Endothelial cell of umbilical vein (primary cell): ENCODE data around the gene TNFSF4. TPM values are rescaled to one million over a fixed set of nuclear protein-coding genes. Genes with fewer than 3 reads are reported as not detected.

Source experiments
- BruUV-seq: library from RNA; stranded (reverse); fragments of 400-500 nt; replicated peaks from 2 replicates; lab custom pipeline; 2021; lab: Mats Ljungman, UMichigan
- CTCF ChIA-PET: fragments of 300-600, 350-600 bp; sonication (Branson Sonifier 250); formaldehyde crosslinking; loops from one replicate; lab custom pipeline; 2021; ENCODE audit warnings: antibody characterized with exemption, inconsistent platforms; lab: Charles Lee
- POLR2A ChIA-PET: fragments of 300-600, 350-600 bp; sonication (Branson Sonifier 250); formaldehyde crosslinking; loops from one replicate; lab custom pipeline; 2021; ENCODE audit warnings: antibody characterized with exemption, inconsistent platforms; lab: Charles Lee
- DNase-seq: peaks from one replicate; pipeline ENCODE4 v3.0.0-alpha.2; 2011; ENCODE audit warnings: low read depth, low spot score
- FAIRE-seq: peaks from 2 replicates; lab custom pipeline; 2011; peaks lifted over from hg19 to GRCh38; lab: Jason Lieb, UNC
- H2AFZ ChIP-seq: 2 replicates; pipeline ENCODE4 v1.6.0; 2012; ENCODE audit warnings: low read depth, low read length, control low read depth, inconsistent platforms
- H3K27ac ChIP-seq: 2 replicates; pipeline ENCODE4 v1.5.1; 2011; ENCODE audit warnings: low read depth, mild to moderate bottlenecking, control low read depth, low read length, moderate library complexity; ENCODE audit not compliant: insufficient read depth
- H3K27me3 ChIP-seq, 2 experiments: 2 replicates each; pipeline versions ENCODE4 v1.6.0 to v1.6.1; 2011; ENCODE audit warnings: low read length in 2 of 2, mixed read lengths in 1 of 2; ENCODE audit not compliant: control insufficient read depth in 2 of 2, insufficient read depth in 2 of 2
- H3K36me3 ChIP-seq, 2 experiments: 2 replicates in 1 of 2; 3 replicates in 1 of 2; pipeline ENCODE4 v1.5.1; 2011; ENCODE audit warnings: low read length in 2 of 2, mild to moderate bottlenecking in 1 of 2, moderate library complexity in 1 of 2; ENCODE audit not compliant: control insufficient read depth in 2 of 2, insufficient read depth in 2 of 2; ENCODE audit errors: extremely low read depth in 1 of 2
- H3K4me1 ChIP-seq: 3 replicates; pipeline ENCODE4 v1.5.1; 2011; ENCODE audit warnings: mild to moderate bottlenecking, low read length; ENCODE audit not compliant: control insufficient read depth, insufficient read depth; ENCODE audit errors: extremely low read depth
- H3K4me2 ChIP-seq: 2 replicates; pipeline ENCODE4 v1.6.1; 2011; ENCODE audit warnings: low read length, control low read depth, mixed read lengths; ENCODE audit not compliant: insufficient read depth
- H3K4me3 ChIP-seq, 3 experiments: fragments of 200-600 bp in 1 of 3; sonication (generic), shearing (Covaris generic) in 1 of 3; replicated peaks in 1 of 3; 2 replicates each; pipeline ENCODE4 v1.5.1; 2011 to 2016; ENCODE audit warnings: control low read depth in 3 of 3, low read length in 3 of 3, mild to moderate bottlenecking in 2 of 3, inconsistent platforms in 1 of 3, low read depth in 1 of 3, moderate library complexity in 1 of 3; ENCODE audit not compliant: insufficient read depth in 1 of 3
- H3K79me2 ChIP-seq: 2 replicates; pipeline ENCODE4 v1.6.0; 2012; ENCODE audit warnings: low read length, inconsistent platforms; ENCODE audit not compliant: control insufficient read depth, insufficient read depth
- H3K9ac ChIP-seq: replicated peaks from 2 replicates; pipeline ENCODE3; 2011; ENCODE audit warnings: low read length, control low read depth; ENCODE audit not compliant: insufficient read depth; ENCODE audit errors: extremely low read depth
- H3K9me1 ChIP-seq: replicated peaks from 3 replicates; pipeline ENCODE4 v1.6.0; 2011; ENCODE audit warnings: mild to moderate bottlenecking, low read length; ENCODE audit not compliant: control insufficient read depth, insufficient read depth; ENCODE audit errors: extremely low read depth
- H3K9me3 ChIP-seq: replicated peaks from 2 replicates; pipeline ENCODE4 v1.5.1; 2012; ENCODE audit warnings: low read length, inconsistent platforms; ENCODE audit not compliant: control insufficient read depth, insufficient read depth
- H4K20me1 ChIP-seq: replicated peaks from 2 replicates; pipeline ENCODE3; 2011; ENCODE audit warnings: mild to moderate bottlenecking, low read length; ENCODE audit not compliant: control insufficient read depth, insufficient read depth; ENCODE audit errors: extremely low read depth
- CTCF ChIP-seq, 2 donors: IDR thresholded peaks; 1 replicate in 1 of 2; 2 replicates in 1 of 2; pipeline ENCODE4 v1.5.1; 2011; ENCODE audit warnings: low read length in 2 of 2, mild to moderate bottlenecking in 2 of 2, moderate library complexity in 2 of 2, control low read depth in 1 of 2, inconsistent platforms in 1 of 2, low read depth in 1 of 2; ENCODE audit not compliant: insufficient read depth in 1 of 2; ENCODE audit errors: extremely low read depth in 1 of 2
- EZH2 ChIP-seq: IDR thresholded peaks from 2 replicates; pipeline ENCODE4 v1.6.1; 2012; ENCODE audit warnings: borderline replicate concordance, low read depth, mild to moderate bottlenecking, moderate library complexity, low read length, inconsistent platforms; ENCODE audit not compliant: severe bottlenecking
- FOS ChIP-seq: IDR thresholded peaks from 2 replicates; pipeline ENCODE4 v1.6.1; 2011; ENCODE audit warnings: mild to moderate bottlenecking, low read length, moderate library complexity, borderline replicate concordance; ENCODE audit not compliant: insufficient read depth
- GATA2 ChIP-seq: IDR thresholded peaks from 2 replicates; pipeline ENCODE4 v1.7.0; 2011; ENCODE audit warnings: low read depth, mild to moderate bottlenecking, moderate library complexity, mixed read lengths, low read length; ENCODE audit not compliant: insufficient read length, insufficient read depth
- JUN ChIP-seq: IDR thresholded peaks from 2 replicates; pipeline ENCODE4 v1.6.1; 2011; ENCODE audit warnings: borderline replicate concordance, low read depth; ENCODE audit not compliant: insufficient read length, insufficient read depth
- MAX ChIP-seq: IDR thresholded peaks from 2 replicates; pipeline ENCODE4 v1.6.1; 2011; ENCODE audit not compliant: insufficient read depth, insufficient read length
- MYC ChIP-seq: IDR thresholded peaks from one replicate; pipeline ENCODE4 v1.6.1; 2011; ENCODE audit warnings: mild to moderate bottlenecking, low read depth, low read length
- POLR2A ChIP-seq: IDR thresholded peaks from 2 replicates; pipeline ENCODE4 v1.6.1; 2012; ENCODE audit warnings: low read depth, mild to moderate bottlenecking, control low read depth, low read length
- POLR2AphosphoS5 ChIP-seq: IDR thresholded peaks from 2 replicates; pipeline ENCODE4 v1.6.1; 2012; ENCODE audit warnings: low read depth, mild to moderate bottlenecking, control low read depth, low read length, moderate library complexity; ENCODE audit not compliant: insufficient read depth
- dilution Hi-C: fragments of 300-500 bp; cut with MboI; formaldehyde crosslinking; loops from one replicate; pipeline ENCODE4 v1.15.0; 2019; ENCODE audit warnings: low sequenced_read_pairs; ENCODE audit not compliant: extremely low pct_ligation_motif_present
- intact Hi-C: fragments of 100-400 bp; cut with micrococcal nuclease; formaldehyde crosslinking; loops from one replicate; pipeline ENCODE4 v1.10.0; 2022
- polyA plus RNA-seq, 4 experiments: library from polyadenylated mRNA; depleted of rRNA in 3 of 4; stranded (reverse) in 3 of 4; unstranded in 1 of 4; fragments of >200 nt; gene quantifications; 2 replicates each; pipeline versions ENCODE4 v1.2.1 to v1.2.3, GENCODE V29; 2011 to 2012; ENCODE audit warnings: missing spikeins in 1 of 4
- total RNA-seq: library from RNA; stranded (reverse); gene quantifications from 2 replicates; pipeline ENCODE4 v1.2.3, GENCODE V29; 2021

Gene TNFSF4
- total and polyA plus RNA-seq, 2 donors (not counting 3 experiments of a cell fraction or from before 2014, with no cell fraction given) = 44.9 to 88.1 TPM

- no peak overlapping the region for H2AFZ ChIP-seq
- dilution Hi-C loops (no loop called here), intact Hi-C loops (no loop called here)
- H3K4me1 ChIP-seq = no peaks in the 10 kb centered on the region
- TF ChIP-seq MYC = no peak
- no peak for TF ChIP-seq MAX
- no peak for TF ChIP-seq FOS
- no peak for TF ChIP-seq POLR2AphosphoS5
- TF ChIP-seq CTCF (IDR thresholded peaks at IDR 0.05; ENCODE audit: extremely low read depth in 1 of 2, insufficient read depth in 1 of 2, low read depth in 1 of 2, low read length in 2 of 2) = no peak
- no peak for TF ChIP-seq GATA2
- TF ChIP-seq JUN = no peak
- no peak for TF ChIP-seq POLR2A
- no peak for TF ChIP-seq EZH2
- no peak for FAIRE-seq
- H3K36me3 ChIP-seq = no peaks in the 10 kb centered on the region
- H3K9ac ChIP-seq = no peak overlapping the region
- no peaks in the 10 kb centered on the region for H3K9me1 ChIP-seq
- no TSS peak for BruUV-seq
- H3K4me3 ChIP-seq = no peak overlapping the region
- POLR2A ChIA-PET = no interaction called here
- H3K79me2 ChIP-seq = no peaks in the 10 kb centered on the region
- no peaks in the 10 kb centered on the region for H3K9me3 ChIP-seq
- no peak overlapping the region for H3K4me2 ChIP-seq
- no peak overlapping the region for H3K27ac ChIP-seq
- H3K27me3 ChIP-seq = no peaks in the 10 kb centered on the region
- H4K20me1 ChIP-seq = no peaks in the 10 kb centered on the region
- DNase-seq = no peak
- CTCF ChIA-PET = no interaction called here
Measured at GRCh38 chr1:173134029-173134428, 73.1 kb downstream of the TNFSF4 start.

Other genes with a start within 250 kb of the TNFSF4 start
- gene TNFSF18, start 156.4 kb downstream of the TNFSF4 start, total RNA-seq = 39.4 and 39.9 TPM in 2 replicates
- 13.0 and 15.3 TPM in 2 replicates for gene TNFSF18, start 156.4 kb downstream of the TNFSF4 start, polyA plus RNA-seq